GM19099 (cell line): ENCODE measurements around the gene NCK2.

Experiments used
- POLR2A ChIP-seq: IDR thresholded peaks from 3 replicates; pipeline ENCODE4 v1.6.1; 2011; ENCODE audit warnings: low read depth; ENCODE audit not compliant: insufficient read length; ENCODE audit errors: extremely low read depth

Gene NCK2

DNA sequence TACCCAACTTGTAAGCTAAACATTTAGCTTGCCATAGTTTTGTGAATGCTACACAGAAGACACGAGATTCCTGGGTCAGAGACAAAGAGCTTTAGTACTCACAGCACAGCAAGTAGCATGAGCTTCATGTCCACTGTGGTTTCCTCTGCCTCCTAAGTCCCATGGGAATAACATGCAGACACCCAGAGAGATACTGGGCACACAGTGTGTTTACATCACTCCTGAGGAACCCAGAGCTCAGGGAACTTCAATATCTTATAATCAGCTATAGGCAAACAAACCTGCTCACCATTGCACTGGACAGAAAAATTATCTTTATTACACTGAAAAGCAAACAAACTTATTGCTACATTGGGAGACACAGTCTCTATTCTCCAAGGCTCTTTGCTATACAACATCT is 14.5 kb upstream of the NCK2 start:
- TF ChIP-seq POLR2A = no peak

DNA sequence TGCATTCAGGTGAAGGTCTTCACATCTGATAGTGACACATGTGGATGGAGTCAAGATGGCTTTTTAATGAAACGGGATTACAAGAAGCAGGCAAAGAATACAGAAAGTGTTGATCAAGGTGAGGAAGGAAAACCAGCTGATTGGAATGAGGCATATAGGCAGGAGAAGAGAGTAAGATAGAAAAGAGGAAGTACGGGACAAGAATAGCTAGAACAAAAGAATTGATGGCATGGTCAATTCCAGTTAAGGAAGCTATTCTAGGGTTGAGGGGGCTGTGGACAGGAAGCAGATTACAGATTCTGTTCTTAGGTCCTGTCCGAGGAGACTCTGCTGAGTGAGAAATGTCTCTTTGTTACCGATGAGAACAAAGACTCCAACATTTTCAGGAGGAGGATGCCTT is 13.2 kb upstream of the NCK2 start:
- TF ChIP-seq POLR2A = no peak

DNA sequence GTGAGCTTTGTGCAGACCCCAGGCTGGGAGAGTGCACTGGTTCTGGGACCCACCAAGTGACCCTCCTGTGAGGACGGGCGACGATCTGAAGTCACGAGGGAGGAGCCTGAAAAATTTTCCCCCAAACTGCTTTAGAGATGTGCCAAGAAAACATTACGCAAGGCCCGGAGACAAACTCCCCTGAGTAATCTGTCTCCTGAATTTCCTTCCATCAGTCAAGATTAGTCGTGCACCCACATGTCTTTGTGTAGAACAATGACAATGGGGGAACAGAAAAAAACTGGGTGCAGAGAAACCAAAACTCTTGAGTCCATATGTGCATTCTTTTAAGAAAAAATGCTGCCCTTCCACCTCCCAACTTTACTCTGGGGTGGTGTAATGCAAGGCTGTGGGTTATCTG is 12.6 kb upstream of the NCK2 start:
- TF ChIP-seq POLR2A = no peak

DNA sequence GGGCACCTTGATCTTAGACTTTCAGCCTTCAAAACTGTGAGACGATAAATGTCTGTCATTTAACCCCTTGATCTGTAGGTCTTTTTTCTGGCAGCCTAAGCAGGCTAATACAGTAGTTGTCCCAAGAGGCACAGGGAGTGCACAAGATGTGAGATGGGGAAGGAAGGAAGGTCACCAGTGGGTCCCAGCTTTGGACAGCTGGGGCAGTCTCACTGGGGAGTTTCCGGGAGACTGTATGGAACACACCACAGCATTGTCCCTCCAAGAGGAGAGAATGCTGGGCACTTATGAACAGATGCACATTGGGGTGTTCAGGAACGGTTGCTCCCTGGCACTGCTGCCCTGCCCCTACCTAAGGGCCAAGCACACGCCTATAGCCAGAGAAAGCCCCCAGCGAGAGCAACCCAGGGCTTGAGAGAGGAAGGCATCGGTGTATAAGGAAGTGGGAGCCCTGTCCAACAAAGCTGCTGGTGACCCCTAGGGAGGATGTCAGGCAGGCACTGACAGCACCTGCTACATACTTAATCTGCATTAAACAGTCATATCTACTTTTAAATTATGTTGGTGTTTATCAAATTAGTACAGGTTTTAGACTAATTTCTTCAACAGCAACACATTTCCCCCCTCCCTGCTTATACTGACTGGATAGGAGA is 11.6 kb upstream of the NCK2 start:
- no peak for TF ChIP-seq POLR2A

DNA sequence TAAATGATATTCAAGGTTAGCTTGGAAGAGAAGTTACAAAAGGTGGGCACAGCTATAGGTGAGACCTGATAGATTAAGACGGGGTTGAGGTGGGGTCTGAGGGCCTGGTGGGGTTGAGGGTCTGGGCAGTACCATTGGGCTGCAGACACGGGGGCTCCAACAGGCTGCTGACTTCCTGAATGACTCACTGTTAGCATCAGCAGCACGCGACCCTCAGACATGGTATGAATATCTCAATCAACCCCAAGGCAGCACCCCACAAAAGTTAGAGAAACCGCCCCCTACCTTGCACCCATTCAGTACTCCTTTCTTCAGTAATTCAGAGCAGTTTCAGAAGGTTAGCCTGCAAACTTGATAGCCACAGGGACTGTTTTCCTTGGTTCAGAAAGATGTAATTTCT is 10.8 kb upstream of the NCK2 start:
- TF ChIP-seq POLR2A = no peak

DNA sequence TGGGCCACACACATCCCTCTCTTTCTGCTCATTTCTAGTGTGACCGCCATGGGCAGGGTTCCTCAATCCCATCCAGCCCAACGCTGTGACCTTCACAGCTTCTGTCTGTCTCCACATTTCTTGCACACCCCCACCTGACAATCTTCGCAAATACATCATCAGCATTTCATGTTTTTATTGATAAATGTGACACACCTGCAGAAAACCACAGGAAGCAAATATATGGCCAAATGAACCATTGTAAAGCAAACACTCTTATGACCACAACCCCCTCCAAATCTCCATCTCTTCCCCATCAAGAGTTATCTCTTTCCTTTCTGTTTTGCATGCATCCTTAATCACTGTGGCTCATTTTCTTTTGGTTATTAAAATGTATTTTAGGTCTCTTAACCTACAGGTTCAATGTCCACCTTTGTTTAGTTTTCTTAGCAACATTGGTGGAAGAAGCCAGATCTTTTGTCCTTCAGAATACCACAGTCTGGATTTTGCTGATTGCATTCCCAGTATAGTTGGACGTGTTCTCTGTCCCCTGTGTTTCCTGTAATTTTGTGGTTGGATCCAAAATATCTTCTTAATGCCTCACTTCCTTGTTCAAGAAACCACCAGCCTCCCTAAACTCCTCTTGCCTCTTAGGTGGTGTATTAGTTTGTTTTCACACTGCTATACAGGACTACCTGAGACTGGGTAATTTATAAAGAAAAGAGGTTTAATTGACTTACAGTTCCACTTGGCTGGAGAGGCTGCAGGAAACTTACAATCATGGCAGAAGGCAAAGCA is 9.8 kb upstream of the NCK2 start:
- no peak for TF ChIP-seq POLR2A

DNA sequence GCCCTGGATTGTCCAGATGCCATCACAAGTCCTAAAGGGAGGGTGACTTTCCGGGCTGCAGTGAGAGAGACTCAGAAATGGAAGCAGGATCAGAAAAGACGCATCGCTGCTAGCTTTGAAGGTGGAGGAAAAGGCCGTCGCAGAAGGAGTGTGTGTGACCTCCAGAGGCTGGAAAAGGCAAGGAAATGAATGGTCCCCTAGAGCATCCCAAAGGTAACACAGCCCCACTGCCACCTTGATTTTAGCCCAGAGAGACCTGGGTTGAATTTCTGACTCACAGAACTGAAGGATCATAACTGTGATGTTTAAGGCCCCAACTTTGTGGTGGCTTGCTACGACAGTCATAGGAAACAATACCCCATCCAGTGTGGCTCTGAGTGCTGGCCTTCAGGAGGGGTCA is 8.6 kb upstream of the NCK2 start:
- no peak for TF ChIP-seq POLR2A

DNA sequence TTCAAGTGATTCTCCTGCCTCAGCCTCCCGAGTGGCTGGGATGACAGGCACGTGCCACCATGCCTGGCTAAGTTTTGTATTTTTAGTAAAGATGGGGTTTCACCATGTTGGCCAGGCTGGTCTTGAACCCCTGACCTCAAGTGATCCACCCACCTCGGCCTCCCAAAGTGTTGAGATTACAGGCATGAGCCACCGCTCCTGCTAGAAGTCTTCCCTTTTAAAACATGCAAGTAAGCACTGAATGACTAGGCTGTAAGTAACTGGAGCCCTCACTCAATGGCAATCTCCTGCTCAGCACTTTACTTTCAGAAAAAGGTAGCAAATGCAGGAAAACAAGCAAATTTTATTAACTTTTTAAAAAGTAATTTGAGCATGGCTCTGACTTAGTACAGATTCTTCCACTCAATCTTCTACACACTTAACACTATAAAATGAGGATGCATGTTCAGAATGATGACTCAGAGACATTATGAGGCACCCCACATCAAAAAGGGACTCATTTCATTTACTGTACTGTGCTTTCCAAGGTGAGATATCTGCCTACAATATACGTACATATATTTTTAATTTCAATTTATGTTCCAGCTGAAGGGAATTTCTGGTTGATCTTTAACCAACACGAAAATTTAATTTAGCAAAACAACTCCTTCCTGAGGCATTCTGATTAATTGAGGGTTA is 6.6 kb upstream of the NCK2 start:
- TF ChIP-seq POLR2A = no peak

DNA sequence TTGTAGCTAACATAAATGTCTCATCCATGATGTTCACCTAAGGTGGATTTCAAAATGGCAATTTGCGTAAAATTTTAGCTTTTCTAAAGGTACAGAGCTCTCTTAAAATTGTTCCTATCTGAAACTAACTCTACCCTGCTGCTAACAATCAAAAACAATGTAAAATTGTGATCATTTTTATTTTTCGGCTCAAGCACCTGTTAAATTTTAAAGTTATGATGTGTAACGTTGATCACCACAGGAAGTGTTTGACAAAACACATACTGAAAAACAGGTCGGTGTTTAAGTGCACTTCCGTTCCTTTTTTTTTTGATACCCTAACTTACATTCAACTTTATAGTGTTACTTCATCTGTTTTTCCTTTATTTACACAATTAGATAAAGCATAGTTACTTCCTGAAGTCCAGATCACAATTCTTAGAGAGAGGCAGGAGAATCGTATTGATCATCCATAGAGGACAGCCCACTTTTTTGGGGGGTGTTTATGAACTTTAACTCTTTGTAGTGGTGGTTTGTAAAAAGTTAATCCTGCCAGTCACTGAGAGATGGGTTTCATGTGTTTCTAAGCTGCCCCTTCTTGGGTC is 6.0 kb upstream of the NCK2 start:
- TF ChIP-seq POLR2A = no peak

DNA sequence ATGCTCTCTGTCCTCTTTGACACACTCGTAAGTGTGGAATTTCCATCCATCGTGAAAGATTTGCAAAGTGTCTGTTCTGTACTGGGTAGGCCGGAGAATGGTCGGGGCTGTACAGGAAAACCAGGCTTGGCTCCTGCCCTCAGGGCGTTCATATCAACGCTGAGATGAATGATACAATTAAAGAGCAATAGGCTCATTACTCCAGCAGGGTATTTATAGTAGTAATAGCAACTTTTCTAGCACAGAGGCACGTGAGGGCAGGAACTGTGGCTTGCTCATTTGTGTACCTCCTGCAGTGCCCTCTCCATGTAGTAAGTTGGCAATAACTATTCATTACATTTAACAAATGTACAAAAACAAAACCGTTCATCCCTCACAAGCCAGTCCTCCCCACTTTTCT is 5.3 kb upstream of the NCK2 start:
- TF ChIP-seq POLR2A = no peak

DNA sequence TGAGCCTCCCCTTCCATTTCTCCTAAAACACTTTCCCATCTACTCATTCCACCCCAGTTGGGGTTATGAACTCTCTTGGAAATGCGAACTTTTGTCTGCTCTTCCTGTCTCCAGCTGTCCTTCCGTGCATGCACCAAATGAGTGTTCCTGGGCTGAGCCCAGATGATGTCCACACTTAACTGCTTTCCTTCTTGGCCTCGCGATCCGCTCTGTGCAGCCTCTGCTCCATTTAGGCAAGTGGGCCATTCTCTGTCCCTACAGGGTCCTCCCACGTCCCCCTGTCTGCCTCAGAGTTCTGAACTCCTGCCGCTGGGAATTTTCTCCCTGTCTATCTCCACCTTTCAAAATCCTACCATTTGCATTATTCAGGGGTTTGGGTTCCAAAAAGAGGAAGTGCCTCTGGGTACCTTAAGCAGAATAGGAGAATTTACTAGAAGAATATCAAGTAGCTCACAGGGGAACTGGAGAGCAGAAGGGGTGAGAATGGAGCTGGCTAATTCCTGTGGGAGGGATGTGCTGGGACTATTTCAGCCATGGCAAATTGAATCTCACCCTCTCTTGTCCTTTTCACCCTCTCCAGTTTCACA is 4.7 kb upstream of the NCK2 start:
- TF ChIP-seq POLR2A = no peak

DNA sequence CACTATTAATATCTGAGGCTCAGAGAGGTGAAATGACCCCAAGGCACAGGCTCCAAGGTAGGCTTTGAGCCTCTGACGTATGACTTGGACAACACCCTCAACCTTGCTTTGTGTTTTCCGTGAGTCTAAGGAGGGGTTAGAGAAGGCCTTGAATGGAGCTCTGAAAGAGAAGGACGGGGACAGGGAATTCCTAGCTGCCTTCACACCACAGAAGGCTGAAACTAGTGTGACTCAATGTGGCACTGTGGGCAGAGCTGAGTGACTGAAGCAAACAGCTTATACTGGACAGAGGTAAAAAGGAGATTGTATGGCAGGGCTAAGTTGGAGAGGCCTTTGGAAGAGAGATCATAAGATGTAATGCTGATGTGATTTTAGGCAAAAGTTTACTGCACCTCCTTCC is 3.5 kb upstream of the NCK2 start:
- TF ChIP-seq POLR2A = no peak

DNA sequence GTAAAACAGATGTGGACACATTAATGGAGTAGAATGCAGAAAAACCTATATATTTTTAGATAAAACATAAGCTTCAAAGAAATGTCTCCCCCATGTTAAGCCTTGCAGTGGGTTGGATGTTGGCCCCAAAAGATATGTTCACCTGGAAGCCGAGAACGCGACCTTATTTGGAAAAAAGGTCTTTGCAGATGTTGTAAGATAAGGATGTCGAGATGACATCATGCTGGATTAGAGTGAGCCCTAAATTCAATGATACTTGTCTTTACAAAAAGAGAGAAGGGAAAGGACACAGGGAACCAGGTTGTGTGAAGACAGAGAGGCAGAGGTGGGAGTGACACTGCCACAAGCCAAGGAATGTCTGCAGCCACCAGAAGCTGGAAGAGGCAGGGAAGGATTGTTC is 3.1 kb upstream of the NCK2 start:
- no peak for TF ChIP-seq POLR2A

DNA sequence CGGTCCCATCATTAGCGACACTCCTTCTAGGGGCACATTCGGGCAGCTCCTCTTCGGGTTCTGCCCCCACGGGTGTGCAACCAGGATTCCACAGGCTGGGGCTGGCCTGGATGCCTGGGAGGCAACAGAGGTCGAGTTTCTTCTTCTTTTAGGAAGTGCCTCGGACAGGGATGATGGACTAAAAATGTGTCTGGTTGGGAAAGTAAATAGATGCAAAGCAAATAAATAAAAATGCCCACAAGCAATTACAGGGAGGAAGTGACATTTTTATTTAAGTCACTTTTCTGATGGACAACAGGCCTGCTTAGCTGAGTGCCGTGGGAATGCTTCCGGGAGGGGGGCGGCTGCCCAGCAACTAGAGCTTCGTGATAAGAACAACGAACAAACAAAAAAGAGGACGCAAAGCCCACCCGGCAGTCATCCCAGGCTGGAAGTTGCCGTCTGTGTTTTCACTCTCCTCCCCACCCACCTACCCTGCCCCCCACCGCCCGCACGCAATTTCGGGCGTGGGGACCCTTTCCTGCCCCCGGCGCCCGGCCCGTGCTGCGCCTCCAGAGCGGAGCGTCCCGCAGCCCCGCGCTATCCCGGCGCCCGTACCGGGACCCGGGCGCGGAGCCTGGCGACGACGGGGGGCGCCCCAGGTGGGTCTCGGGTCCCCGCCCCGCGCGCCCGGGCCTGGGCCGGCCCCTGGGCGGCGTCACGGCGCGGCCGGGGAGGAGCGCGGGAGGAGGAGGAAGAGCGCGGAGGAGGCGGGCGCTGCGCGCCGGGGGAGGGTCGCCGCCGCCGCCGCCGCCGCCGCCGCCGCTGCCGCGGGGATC is 412 bp upstream of the NCK2 start:
- TF ChIP-seq POLR2A = peak; percentile 41

DNA sequence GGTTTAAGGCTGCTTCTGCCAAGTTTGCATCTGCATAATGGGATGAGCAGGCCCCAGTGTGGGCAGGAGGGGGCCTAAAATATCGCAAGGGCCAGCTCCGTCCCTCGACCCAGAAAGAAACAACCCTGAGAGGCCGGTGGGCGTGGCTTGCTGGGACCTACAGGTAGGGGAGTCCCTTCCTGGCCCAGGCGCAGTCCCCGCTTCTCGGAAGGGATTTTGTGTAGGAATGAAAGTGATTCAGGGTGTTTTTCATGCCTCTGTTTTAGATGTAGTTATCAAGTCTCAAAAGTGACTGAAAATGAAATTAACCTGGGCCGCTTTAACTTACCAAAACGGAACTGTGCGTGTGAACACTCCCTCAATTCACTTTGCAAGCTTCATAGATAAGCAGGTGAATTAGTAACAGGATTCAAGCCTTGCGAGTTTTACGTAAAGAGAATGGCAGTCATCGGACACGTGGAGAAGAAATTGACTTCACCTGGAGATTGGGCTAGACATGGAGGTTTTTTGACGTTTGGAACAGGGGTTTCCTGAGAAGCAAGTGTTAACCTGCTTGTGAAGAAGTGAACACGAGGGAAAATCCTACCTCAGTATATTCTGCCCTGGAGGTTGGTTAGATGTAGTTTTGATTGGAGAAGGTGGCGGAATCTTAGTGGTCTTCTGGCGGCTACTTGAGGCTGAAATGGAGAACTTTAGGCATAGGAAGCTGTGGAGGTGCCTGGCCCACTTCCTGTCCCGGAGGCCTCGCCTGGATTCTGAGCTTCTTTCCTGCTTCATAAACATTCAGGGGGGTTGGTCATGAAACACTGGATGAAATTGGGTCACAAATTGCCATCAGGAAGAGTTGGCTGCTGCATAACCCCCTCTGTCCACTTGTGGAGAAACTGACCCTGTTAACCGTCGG is 1.7 kb downstream of the NCK2 start:
- peak; percentile 37 for TF ChIP-seq POLR2A
